HG03064 (cell line): ENCODE data around the gene DDX5.

Source experiments
- ATAC-seq: cut with Tn5 transposase; IDR thresholded peaks from one replicate; pipeline ENCODE4 v1.9.1; 2021; ENCODE audit warnings: low read depth; ENCODE audit not compliant: unreplicated experiment

DDX5 gene

DNA sequence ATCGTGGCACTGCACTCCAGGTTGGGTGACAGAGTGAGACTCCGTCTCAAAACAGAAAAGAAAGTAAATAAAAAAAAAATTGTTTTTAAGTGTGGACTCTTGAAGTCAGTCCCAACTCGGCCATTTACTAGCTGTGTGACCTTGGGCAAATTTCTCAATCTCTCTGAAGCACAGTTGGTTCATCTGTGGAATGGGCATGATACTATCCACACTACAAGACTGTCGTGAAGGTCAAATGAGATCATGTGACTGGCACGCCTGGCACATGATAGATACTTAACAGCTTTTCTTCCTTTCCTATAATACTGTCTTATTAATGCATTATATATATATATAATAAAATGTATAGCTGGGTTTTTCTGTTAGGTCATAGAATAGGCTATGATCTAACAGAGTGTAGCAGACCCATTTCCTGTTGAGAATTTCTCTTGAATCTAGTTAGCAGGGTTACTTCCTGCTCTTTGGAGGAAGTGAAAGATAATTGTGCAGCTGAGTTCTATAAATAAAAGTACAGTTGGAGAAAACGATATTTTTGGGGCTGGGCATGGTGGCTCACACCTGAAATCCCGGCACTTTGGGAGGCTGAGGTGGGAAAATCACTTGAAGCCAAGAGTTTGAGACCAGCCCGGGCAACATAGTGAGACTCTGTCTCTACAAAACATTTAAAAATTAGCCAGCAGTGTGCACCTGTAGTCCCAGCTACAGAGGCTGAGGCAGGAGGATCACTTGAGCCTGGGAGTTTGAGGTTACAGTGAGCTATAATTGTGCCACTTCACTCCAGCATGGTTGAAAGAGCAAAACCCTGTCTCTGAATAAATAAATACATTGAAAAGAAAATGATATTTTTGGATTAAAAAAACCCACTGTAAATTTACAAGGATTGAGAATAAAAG lies 49.9 kb downstream of the DDX5 start:
- ATAC-seq: no peak

DNA sequence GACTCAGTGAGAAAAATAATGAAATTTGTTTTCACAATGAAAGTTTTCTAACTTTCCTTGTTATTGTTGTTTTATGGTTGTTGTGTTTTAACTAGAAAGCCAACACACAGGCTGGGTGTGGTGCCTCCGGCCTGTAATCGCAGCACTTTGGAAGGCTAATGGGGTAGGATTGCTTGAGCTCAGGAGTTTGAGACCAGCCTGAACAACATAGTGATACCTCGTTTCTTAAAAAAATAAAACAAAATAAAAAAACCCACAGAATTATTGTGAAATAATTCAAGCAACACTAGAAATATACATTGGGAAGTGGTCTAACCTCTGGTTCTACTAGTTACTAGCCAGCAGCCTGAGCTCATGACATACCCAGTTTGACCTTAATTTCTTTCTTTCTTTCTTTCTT lies 56.5 kb downstream of the DDX5 start:
- no peak for ATAC-seq

DNA sequence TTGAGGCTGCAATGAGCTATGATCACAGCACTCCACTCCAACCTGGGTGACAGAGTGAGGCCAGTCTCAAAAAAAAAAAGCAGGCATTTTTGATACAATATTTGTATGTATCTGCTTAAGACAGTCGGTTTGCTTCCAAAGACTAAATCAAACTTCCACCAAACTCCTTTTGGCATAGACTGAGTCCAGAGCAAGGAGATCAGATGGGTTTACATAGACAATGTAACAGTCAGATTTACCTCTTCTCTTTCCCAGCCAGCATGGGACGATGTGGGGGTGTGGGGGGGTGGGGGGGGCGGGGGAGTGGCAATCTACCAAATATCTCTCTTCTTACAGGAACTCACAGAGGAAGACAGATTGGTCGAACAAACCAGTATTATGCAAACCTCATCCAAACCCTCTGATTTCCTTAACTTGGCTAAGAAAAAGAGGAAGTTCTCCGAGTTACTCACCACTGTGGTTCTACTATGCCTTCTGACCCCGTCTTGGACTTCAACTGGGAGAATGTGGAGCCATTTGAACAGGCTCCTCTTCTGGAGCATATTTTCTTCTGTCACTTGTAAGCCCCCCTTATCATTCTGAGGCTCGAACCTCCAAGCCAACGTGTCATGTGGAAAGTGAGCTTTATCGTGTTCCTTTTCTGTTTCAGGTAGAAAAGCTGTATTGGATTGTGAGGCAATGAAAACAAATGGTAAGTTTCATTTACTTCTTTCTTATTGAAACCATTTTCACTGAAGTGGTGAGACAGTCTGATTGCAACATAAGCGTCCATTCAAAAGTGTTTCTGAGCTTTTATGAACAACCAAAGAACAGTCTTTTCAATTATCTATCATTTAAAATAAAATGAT lies 57.2 kb downstream of the DDX5 start, which contains the start of gene MILR1:
Gene MILR1, plus strand, starts transcription at position 451 of the 848 bp plus-strand sequence. Its CDS starts 54 bp downstream, at position 505.
- ATAC-seq: no peak
